Ishikawa (cell line): ENCODE measurements around the gene FHIT.

Experiments
- CEBPB ChIP-seq: IDR thresholded peaks from 2 replicates; pipeline ENCODE4 v1.6.1; 2012
- EGR1 ChIP-seq: IDR thresholded peaks from 2 replicates; pipeline ENCODE4 v1.6.1; 2012
- EP300 ChIP-seq: IDR thresholded peaks from 2 replicates; pipeline ENCODE4 v1.6.1; 2012; ENCODE audit warnings: borderline replicate concordance
- MAX ChIP-seq: IDR thresholded peaks from 2 replicates; pipeline ENCODE4 v1.6.1; 2012
- NFIC ChIP-seq: IDR thresholded peaks from 2 replicates; pipeline ENCODE4 v1.6.1; 2012
- RAD21 ChIP-seq: IDR thresholded peaks from 2 replicates; pipeline ENCODE4 v1.6.1; 2012; ENCODE audit warnings: low read depth
- REST ChIP-seq: IDR thresholded peaks from 2 replicates; pipeline ENCODE4 v1.6.1; 2012; ENCODE audit warnings: low read depth, mild to moderate bottlenecking
- TAF1 ChIP-seq: IDR thresholded peaks from 2 replicates; pipeline ENCODE4 v1.6.1; 2012; ENCODE audit warnings: low read depth, mild to moderate bottlenecking
- TCF12 ChIP-seq: IDR thresholded peaks from 2 replicates; pipeline ENCODE4 v1.6.1; 2012; ENCODE audit warnings: low read depth
- TEAD4 ChIP-seq: IDR thresholded peaks from 2 replicates; pipeline ENCODE4 v1.6.1; 2012
- YY1 ChIP-seq: IDR thresholded peaks from 2 replicates; pipeline ENCODE4 v1.6.1; 2012; ENCODE audit warnings: low read depth
- ZBTB7A ChIP-seq: IDR thresholded peaks from 2 replicates; pipeline ENCODE4 v1.6.1; 2012; ENCODE audit warnings: low read depth

GRCh38 chr3:61268644-61269043, 17.4 kb upstream of the FHIT start:
- TF ChIP-seq RAD21, result no peak
- TF ChIP-seq EP300, result no peak
- TF ChIP-seq YY1, result no peak
- TF ChIP-seq MAX, result no peak
- no peak for TF ChIP-seq REST
- no peak for TF ChIP-seq TEAD4
- TF ChIP-seq EGR1, result no peak
- no peak for TF ChIP-seq ZBTB7A
- TF ChIP-seq TAF1, result no peak
- TF ChIP-seq TCF12, result no peak
- no peak for TF ChIP-seq NFIC
- TF ChIP-seq CEBPB, result no peak
